Mononuclear cell (primary cell): ENCODE data around the gene CTBS. TPM values are rescaled to one million over a fixed set of nuclear protein-coding genes. Genes with fewer than 3 reads are reported as not detected.
A peak's percentile ranks its signal among the peaks of the same experiment; 100 is the strongest.
"Not testable (repeated sequence)": the region's sequence is repeated elsewhere in the genome, so short reads cannot be mapped to it uniquely, and the experiment has no call there.

Experiments used
- H3K27me3 ChIP-seq: 2 replicates; pipeline ENCODE4 v1.6.0; 2011; ENCODE audit warnings: low read length, control low read depth; ENCODE audit not compliant: insufficient read depth
- H3K4me1 ChIP-seq: 2 replicates; pipeline ENCODE4 v1.5.1; 2011; ENCODE audit warnings: mild to moderate bottlenecking, low read length, control low read depth; ENCODE audit not compliant: insufficient read depth
- H3K4me3 ChIP-seq: 2 replicates; pipeline ENCODE4 v1.5.1; 2011; ENCODE audit warnings: mild to moderate bottlenecking, low read length, moderate library complexity
- H3K9me3 ChIP-seq: 2 replicates; pipeline ENCODE4 v1.5.1; 2011; ENCODE audit warnings: low read depth, mild to moderate bottlenecking, control low read depth, low read length
- total RNA-seq: library from RNA; depleted of rRNA; stranded (reverse); fragments of >200 nt; gene quantifications from one replicate; pipeline ENCODE4 v1.2.3, GENCODE V29; 2012

The CTBS gene
- total RNA-seq, 1 donor = 27.0 TPM

DNA sequence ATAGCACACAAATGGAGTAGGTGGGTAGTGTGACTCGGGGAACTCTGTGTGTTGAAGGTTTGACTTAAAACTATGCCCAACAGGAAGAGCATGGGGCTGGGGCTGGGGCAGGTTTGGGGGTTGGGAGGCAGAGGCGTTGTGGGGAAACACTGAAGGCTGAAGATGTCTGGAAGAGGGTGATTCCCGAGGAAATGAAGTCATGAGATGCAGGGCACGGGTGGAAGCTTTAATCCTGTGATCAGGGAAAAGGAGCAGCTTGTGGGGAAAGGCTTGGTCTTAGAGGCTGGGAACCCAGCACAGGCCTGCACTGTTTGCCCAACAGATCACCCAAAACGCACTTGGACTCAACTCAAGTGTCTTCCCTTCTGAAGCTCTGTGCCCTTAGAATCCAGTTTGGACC lies 26.6 kb upstream of the CTBS start:
- peaks cover 16% of the 10 kb centered on the region for H3K9me3 ChIP-seq
- no peaks in the 10 kb centered on the region for H3K4me1 ChIP-seq
- no peaks in the 10 kb centered on the region for H3K27me3 ChIP-seq
- no peak overlapping the region for H3K4me3 ChIP-seq

DNA sequence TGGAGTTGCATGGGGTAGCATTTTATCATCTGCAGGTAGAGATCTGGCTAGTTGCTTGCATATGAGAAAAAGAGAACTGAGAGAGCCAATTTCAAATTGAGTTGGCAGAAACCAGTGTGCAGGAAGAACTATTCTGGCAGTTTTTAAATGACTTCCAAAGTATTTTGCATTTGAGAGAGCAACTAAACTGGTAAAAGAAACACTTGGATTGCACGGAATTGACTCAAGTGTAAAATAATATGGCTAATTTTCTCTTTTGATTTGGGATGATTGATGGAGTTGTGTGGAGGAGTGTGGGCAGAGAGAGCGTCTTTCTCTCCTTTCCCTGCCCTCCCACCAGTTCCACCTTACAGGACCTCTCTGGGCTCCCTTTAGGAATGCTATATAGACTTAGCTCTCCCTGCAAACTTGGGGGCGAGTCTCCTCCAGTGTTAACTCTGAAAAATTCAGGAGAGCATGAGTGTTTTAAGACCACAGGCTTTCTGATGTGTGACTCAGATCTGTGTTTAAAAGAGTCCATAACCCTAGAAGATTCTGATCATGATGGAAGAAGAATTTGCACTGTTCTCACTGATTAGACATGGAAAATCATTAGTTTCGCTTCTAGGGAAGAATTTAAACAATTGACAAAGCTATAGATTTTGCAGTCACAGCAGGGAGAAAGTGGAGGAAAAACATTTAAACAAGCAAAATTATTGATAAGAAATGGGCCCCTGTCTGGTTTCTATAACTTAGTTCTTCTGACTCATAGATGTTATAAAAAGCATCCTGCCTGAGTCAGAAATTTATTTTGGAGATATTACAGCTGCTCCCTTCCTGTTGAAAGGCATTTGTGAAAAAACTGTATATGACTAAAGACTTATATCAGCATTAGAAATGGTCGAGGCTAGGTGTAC lies 24.9 kb upstream of the CTBS start:
- Histone ChIP-seq H3K9me3 (no peaks in the 10 kb centered on the region), H3K4me3 (no peak overlapping the region), H3K27me3 (no peaks in the 10 kb centered on the region), H3K4me1 (no peaks in the 10 kb centered on the region)

DNA sequence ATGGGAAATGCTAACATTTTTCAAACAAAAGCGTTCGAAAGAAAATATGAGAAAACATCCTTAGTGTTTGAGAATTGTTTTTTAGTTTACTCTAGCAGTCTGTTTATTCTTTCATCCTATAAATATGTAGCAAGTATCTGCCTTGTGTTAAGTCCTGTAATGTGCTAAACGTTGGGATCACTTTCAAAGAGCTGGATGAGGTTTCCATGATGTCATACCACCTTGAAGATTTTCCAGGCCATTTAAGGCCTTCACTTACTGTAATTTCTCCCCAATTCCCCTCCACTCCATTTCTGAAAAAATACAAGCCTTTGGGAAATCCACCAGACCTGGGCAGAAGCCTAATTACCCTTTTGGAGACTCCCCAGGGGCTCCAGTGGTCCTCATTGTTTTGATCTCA lies 24.2 kb upstream of the CTBS start:
- no peaks in the 10 kb centered on the region for H3K4me1 ChIP-seq
- no peaks in the 10 kb centered on the region for H3K9me3 ChIP-seq
- no peak overlapping the region for H3K4me3 ChIP-seq
- no peaks in the 10 kb centered on the region for H3K27me3 ChIP-seq

DNA sequence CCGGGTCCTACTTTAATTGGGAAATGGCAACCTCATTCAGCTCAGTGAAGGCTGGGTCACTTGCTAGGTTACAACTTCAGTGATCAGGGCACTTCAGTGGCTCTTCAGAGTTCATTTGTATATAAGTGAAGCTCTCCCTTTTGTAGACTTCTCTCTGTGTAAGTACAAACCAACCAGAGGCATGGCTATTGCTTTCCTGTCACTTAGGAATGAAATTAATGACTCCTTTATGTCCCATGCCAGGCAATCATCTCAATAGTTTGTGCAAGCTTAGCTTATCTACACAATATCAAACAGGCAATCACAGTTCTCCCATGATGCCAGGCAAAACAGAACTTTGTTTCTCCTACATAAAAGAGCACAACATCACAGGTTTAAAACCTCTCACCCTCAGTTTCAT lies 22.8 kb upstream of the CTBS start:
- no peaks in the 10 kb centered on the region for H3K27me3 ChIP-seq
- no peaks in the 10 kb centered on the region for H3K9me3 ChIP-seq
- H3K4me3 ChIP-seq = no peak overlapping the region
- H3K4me1 ChIP-seq = no peaks in the 10 kb centered on the region

DNA sequence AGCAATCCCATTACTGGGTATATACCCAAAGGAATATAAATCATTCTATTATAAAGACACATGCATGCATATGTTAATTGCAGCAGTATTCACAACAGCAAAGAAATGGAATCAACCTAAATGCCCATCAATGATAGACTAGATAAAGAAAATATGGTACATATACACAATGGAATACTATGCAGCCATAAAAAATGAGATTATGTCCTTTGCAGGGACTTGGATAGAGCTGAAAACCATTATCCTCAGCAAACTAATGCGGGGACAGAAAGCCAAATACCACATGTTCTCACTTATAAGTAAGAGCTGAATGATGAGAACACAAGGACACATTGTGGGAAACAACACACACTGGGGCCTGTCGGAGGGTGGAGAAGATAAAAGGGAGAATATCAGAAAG lies 20.7 kb upstream of the CTBS start:
- not testable (repeated sequence) for H3K4me3 ChIP-seq, H3K27me3 ChIP-seq, H3K9me3 ChIP-seq, H3K4me1 ChIP-seq

DNA sequence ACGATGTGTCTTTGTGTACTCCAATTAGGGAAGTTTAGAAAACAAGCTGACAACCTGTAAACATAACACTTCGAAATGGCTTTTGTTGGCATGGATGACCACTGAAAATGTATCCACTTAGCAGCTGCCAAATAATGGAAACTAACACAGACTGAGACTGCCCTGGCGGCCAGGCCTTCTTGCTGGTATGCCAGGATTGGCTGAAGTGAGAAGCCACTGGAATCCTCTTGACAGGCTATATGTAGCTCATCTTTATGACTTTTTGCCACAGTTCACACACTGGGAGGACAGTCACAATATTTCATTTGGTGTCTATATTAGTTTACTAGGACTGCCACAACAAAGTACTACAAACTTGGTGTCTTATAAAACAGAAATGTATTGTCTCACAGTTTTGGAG lies 12.9 kb upstream of the CTBS start:
- peaks cover 5% of the 10 kb centered on the region for H3K27me3 ChIP-seq
- H3K4me1 ChIP-seq = peaks cover 6% of the 10 kb centered on the region
- no peak overlapping the region for H3K4me3 ChIP-seq
- H3K9me3 ChIP-seq = no peaks in the 10 kb centered on the region

DNA sequence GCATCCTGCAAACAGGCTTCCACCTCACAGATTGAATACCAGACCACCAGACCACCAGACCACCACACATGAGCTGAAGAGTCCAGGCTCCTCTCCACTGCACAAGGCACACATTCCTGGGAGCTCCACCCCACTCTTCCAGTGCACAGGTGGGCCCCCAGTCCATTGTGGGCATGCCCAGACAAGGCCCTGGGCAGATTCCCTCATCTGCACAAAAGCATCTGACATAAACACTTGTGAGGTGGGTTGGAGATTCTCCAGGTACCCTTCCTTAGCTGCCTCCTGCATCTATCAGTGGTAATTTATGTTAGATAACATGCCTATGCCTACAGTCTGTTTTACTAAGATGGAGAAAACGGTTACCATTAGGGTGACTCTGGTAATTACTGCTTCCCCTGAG lies 11.6 kb upstream of the CTBS start:
- peaks cover 6% of the 10 kb centered on the region for H3K4me1 ChIP-seq
- H3K9me3 ChIP-seq = no peaks in the 10 kb centered on the region
- peaks cover 5% of the 10 kb centered on the region for H3K27me3 ChIP-seq
- H3K4me3 ChIP-seq = no peak overlapping the region

DNA sequence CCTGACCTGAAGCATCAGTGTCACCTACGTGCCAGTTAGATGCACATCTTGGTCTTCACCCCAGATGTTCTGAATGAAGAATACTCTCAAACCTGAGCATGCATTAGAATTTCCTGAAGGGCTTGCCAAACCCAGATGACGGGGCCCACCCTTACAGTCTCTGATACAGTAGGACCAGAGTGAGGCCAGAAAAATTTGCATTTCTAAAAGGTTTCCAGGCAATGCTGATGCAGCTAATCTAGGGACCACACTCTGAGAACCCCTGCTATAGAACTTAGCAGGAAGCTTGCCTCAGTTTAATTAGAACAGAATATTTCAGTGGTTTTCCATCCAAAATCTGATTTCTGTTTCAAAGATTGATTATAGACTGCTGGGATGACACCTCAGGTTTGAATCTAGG lies 9.9 kb upstream of the CTBS start:
- Histone ChIP-seq H3K27me3 (no peaks in the 10 kb centered on the region), H3K4me3 (no peak overlapping the region), H3K4me1 (peaks cover 6% of the 10 kb centered on the region), H3K9me3 (no peaks in the 10 kb centered on the region)

DNA sequence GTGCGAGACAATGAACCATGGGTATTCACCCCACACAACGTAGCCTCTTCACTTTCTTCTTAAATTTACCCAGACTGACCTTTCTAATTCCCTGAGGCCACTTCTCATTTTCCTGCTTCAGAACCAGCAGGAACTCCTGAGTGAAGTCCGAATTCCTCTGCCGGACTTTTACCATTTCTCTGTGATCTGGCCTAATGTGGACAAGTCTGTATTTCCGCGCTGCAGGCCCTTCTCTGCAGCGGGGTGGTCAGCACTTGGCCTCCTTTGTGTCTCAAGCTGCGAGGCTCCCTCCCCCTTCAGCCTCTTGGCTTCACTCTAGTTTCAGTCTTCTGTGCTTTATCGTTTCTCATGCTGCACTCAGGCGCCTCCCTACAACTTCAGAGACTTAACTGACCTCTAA lies 9.4 kb upstream of the CTBS start:
- Histone ChIP-seq H3K9me3 (no peaks in the 10 kb centered on the region), H3K4me1 (peaks cover 6% of the 10 kb centered on the region), H3K4me3 (no peak overlapping the region), H3K27me3 (no peaks in the 10 kb centered on the region)

DNA sequence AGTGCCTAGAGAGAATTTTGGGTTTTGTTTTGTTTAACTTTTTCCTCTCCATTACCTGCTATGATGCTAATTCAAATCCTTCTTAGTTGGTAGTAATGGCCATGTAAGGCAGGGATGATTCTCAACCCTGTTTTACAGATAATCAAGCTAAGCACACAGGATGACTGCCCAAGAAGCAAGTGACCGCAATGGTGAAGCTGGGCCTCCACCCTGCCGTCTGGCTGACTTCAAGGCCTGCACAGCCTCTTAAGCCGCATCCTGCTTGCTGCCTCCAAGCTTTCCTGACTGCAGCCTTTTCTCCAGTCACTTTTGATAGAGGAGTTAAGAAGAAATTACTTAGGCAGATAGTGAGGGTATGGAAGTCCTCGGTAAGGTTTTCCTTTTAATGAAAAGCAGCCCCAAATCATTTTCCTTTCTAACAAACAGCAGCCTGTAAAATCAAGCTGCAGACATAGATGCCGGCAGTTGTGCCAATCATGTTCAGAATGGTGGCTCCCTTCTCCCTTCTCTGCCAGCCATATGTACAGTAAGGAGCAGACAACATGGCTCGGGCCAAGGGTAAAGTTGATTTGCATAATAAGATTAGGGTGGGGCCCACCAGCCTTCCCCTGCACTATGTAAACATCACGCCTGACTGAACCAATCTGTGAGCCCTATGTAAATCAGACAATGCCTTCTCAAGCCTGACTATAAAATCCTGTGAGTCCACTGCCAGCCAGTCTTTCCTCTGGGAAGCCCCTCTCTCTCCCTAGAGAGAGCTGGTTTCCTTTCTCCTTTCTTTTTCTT lies 8.8 kb upstream of the CTBS start:
- Histone ChIP-seq H3K9me3 (no peaks in the 10 kb centered on the region), H3K27me3 (no peaks in the 10 kb centered on the region), H3K4me3 (no peak overlapping the region), H3K4me1 (peaks cover 6% of the 10 kb centered on the region)

DNA sequence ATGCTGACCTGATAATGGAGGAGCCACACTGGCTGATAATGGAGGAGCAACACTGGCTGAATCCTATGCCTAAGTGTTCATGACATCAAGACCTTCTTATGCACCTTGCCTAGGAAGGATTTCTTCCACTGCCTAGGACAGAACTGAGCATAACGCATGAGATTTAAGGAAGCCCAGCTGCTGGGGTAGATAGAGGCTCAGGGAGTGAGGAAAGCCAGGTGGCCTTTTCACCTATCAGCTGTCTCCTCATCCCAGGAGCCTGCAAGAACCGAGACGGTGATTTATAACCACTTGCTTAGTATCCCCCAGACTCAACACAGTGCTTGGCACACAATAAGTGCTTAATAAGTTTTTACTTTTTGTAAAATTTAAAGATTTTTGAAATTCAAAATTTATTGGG lies 7.4 kb upstream of the CTBS start:
- no peak overlapping the region for H3K4me3 ChIP-seq
- H3K9me3 ChIP-seq = no peaks in the 10 kb centered on the region
- H3K27me3 ChIP-seq = no peaks in the 10 kb centered on the region
- H3K4me1 ChIP-seq = peaks cover 6% of the 10 kb centered on the region

DNA sequence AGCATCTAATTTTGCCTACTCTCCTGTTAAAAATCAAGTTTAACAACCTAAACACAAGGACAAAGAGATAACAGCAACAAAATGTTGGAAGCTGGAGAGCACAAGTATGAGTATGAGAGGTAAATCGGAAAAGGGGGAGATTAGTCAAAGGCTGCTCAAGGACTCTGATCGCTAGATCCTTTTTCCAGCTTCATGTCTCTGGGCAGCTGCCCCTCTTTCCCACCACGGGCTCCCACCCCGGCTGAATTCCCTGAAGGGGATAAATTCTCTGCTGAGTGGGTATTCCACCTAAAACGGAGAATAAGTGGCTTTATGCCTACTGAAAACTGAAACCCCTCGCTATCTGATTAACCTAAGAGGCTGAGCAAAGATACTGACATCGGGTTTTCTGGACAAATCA lies 696 bp upstream of the CTBS start:
- no peaks in the 10 kb centered on the region for H3K27me3 ChIP-seq
- no peaks in the 10 kb centered on the region for H3K9me3 ChIP-seq
- H3K4me3 ChIP-seq = peak overlapping the region; percentile 42
- H3K4me1 ChIP-seq = peaks cover 29% of the 10 kb centered on the region

DNA sequence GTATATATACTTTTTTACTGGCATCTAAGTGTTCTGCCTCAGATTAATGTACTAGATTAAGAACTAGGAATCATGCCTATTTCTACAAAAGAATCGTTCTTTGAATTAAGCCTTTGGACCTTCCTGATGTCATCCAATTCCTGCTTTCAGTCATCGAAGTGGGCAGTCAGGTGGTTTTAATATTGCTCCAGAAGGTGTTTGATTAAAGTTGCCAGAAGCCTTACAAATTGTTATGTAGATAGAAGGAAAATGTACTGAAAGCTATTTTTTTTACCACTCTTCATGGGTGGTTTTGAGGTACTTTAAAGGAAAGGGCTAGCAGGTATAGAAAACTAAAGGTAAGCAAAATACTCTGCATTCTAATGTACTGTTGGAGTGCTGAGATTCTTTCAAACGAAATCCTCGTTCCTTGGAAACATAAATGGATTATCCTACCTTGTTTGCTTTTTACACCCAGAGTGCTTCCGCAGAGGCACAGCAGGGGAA lies 716 bp downstream of the CTBS start:
- Histone ChIP-seq H3K27me3 (no peaks in the 10 kb centered on the region), H3K9me3 (no peaks in the 10 kb centered on the region), H3K4me1 (peaks cover 29% of the 10 kb centered on the region), H3K4me3 (peak overlapping the region; percentile 76)

DNA sequence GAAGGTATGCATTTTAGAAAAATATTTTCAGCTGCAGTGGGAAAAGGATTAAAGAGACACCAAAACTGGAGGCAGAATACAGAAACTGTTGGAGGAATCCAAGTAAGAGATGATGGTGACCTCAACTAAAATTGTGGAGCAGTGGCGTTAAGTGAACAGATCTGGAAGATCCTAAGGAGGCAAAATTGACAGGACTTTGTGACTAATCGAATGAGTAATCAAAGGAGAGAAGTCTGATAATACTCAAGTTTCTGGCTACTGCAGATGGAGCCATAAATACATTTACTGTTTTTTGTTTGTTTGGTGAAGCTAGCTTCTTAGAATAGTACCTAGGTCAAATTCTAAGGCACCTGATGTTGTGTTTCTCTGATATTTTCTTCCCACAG lies 3.1 kb downstream of the CTBS start:
- no peaks in the 10 kb centered on the region for H3K9me3 ChIP-seq

DNA sequence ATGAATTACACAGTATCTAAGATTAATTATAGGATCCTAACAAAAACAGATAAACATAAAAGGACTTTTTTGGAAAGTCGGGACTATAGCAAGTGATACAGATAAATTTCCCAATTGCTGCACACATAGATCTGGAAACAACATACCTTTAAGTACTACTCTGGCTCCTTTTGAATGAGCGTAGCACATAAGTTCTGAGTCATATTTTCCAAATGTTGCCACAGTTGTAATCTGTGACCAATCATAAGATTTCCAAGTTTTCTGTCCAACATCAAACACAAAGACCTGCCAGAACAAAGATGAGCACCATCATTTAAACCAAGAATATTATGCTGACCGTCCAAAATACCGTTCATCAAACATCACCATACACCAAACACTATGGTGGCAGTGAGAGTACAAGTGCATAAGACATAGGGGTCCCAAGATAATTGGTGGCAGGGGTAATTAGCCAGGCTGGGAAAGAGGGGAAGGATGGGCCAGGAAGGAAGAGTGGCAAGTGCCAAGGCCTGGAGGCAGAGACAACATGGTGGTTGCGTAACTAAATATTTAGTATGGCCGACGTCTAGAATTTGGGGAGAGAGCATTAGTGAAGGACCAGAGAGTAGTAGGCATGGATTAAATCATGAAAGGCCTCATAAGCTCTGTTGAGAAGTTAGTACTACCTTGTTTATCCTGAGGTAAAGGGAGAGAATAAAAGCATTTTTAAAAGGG lies 3.6 kb downstream of the CTBS start:
- peaks cover 29% of the 10 kb centered on the region for H3K4me1 ChIP-seq
- no peaks in the 10 kb centered on the region for H3K27me3 ChIP-seq
- H3K9me3 ChIP-seq = no peaks in the 10 kb centered on the region
- no peak overlapping the region for H3K4me3 ChIP-seq

More for the DNA sequence above, 3.1 kb downstream of the CTBS start:
- Histone ChIP-seq H3K4me3 (no peak overlapping the region), H3K4me1 (peaks cover 29% of the 10 kb centered on the region), H3K27me3 (no peaks in the 10 kb centered on the region)
